Ammon's horn (tissue), 1 donor: ENCODE results near the gene MRGPRF.
"Not testable (repeated sequence)": the region's sequence is repeated elsewhere in the genome, so short reads cannot be mapped to it uniquely, and the experiment has no call there.

Experiments used
- DNase-seq: peaks from one replicate; pipeline ENCODE4 v3.0.0-alpha.2; 2016; ENCODE audit warnings: low spot score

MRGPRF gene

GRCh38 chr11:68987211-68987610 lies 25.8 kb downstream of the MRGPRF start:
- no peak for DNase-seq

GRCh38 chr11:68983801-68984200 lies 29.2 kb downstream of the MRGPRF start:
- no peak for DNase-seq

- no peak for DNase-seq
These were observed 30.9 kb downstream of the MRGPRF start for GRCh38 chr11:68982134-68982533.

- no peak for DNase-seq
These were observed 32.3 kb downstream of the MRGPRF start, which contains the start of gene MRGPRD for GRCh38 chr11:68980776-68981065. Gene MRGPRD, minus strand, starts transcription at chr11:68980986. Its CDS starts 0 bp downstream, at chr11:68980986.

GRCh38 chr11:68979931-68980775 lies 32.9 kb downstream of the MRGPRF start:
- no peak for DNase-seq

- no peak for DNase-seq
These were observed 34.0 kb downstream of the MRGPRF start for GRCh38 chr11:68978931-68979594.

GRCh38 chr11:68978626-68978930 lies 34.5 kb downstream of the MRGPRF start:
- no peak for DNase-seq

- no peak for DNase-seq
These were observed 35.0 kb downstream of the MRGPRF start for GRCh38 chr11:68977781-68978625.

- DNase-seq: no peak
These were observed 36.5 kb downstream of the MRGPRF start for GRCh38 chr11:68976563-68976962.

GRCh38 chr11:68976095-68976494 lies 37.0 kb downstream of the MRGPRF start:
- DNase-seq: no peak

GRCh38 chr11:68974421-68975194 lies 38.4 kb downstream of the MRGPRF start:
- no peak for DNase-seq

- DNase-seq: not testable (repeated sequence)
These were observed 39.3 kb downstream of the MRGPRF start for GRCh38 chr11:68973706-68974105.

GRCh38 chr11:68973219-68973618 lies 39.8 kb downstream of the MRGPRF start:
- DNase-seq: no peak

- DNase-seq: no peak
These were observed 42.0 kb downstream of the MRGPRF start for GRCh38 chr11:68970921-68971636.

- DNase-seq: no peak
These were observed 43.7 kb downstream of the MRGPRF start for GRCh38 chr11:68969386-68969785.

GRCh38 chr11:68968306-68969250 lies 44.5 kb downstream of the MRGPRF start:
- DNase-seq: no peak

GRCh38 chr11:68966894-68967780 lies 45.9 kb downstream of the MRGPRF start:
- DNase-seq: no peak

- DNase-seq: no peak
These were observed 46.9 kb downstream of the MRGPRF start for GRCh38 chr11:68965901-68966853.
